ENCODE data around the gene PARVG.

The PARVG gene

GRCh38 chr22:44242946-44243724 is 62.4 kb downstream of the PARVG start:
- DNase-seq (ENCODE audit: low read depth) = no peak

GRCh38 chr22:44243761-44244160 is 63.0 kb downstream of the PARVG start:
- DNase-seq (ENCODE audit: low read depth) = no peak

GRCh38 chr22:44244265-44244822 is 63.6 kb downstream of the PARVG start:
- DNase-seq (ENCODE audit: low read depth) = no peak

GRCh38 chr22:44245438-44245837 is 64.7 kb downstream of the PARVG start:
- no peak for DNase-seq (ENCODE audit: low read depth)

- DNase-seq (ENCODE audit: low read depth) = no peak
These were observed 65.1 kb downstream of the PARVG start for GRCh38 chr22:44245867-44246266.

GRCh38 chr22:44246615-44247326 is 66.0 kb downstream of the PARVG start:
- no peak for DNase-seq (ENCODE audit: low read depth)

- no peak for DNase-seq (ENCODE audit: low read depth)
These were observed 66.6 kb downstream of the PARVG start for GRCh38 chr22:44247346-44247745.

GRCh38 chr22:44247923-44248892 is 67.5 kb downstream of the PARVG start:
- no peak for DNase-seq (ENCODE audit: low read depth)

GRCh38 chr22:44248926-44249325 is 68.2 kb downstream of the PARVG start:
- DNase-seq (ENCODE audit: low read depth) = no peak

GRCh38 chr22:44249376-44250147 is 68.8 kb downstream of the PARVG start:
- no peak for DNase-seq (ENCODE audit: low read depth)

GRCh38 chr22:44254811-44255210 is 74.1 kb downstream of the PARVG start:
- no peak for DNase-seq (ENCODE audit: low read depth)

GRCh38 chr22:44256085-44256484 is 75.4 kb downstream of the PARVG start:
- DNase-seq (ENCODE audit: low read depth) = no peak

- DNase-seq (ENCODE audit: low read depth) = no peak
These were observed 76.1 kb downstream of the PARVG start for GRCh38 chr22:44256556-44257485.

Measured in amniotic epithelial cell (primary cell).